Measurements from ENCODE around the gene TWIST1.

The TWIST1 gene

DNA sequence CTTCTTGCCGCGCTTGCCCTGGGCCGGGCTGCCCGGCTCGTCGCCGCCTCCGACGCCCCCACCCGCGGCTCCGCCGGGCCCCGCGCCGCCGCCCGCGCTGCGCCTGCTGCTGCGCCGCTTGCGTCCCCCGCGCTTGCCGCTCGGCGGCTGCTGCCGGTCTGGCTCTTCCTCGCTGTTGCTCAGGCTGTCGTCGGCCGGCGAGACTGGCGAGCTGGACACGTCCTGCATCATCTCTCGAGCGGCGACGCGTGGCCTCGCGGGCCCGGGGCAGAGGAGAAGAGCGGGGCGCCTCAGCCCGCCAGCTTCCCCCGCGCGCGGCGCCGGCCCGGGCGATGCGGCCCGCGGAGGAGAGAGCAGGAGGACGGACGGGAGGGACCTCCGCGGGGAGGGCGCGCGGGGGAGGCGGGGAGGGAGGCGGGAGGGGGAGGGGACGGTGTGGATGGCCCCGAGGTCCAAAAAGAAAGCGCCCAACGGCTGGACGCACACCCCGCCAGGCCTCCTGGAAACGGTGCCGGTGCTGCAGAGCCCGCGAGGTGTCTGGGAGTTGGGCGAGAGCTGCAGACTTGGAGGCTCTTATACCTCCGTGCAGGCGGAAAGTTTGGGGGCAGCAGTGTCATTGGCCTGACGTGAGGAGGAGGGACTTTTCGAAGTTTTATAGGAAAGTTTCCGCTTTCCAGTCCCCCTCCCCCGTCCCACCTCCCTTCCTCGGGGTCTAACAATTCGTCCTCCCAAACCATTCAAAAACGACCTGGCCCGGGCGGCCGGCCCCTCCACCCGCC, at the start of gene TWIST1:
Gene TWIST1 (minus strand): TSS at position 546 of the 779 bp plus-strand sequence. CDS start 315 bp downstream, at position 231.
- no peaks in the 10 kb centered on the region for H3K36me3 ChIP-seq
- peaks cover 0 to 42% of the 10 kb centered on the region in 2 donors for H3K27me3 ChIP-seq
- TF ChIP-seq CTCF (IDR thresholded peaks at IDR 0.05): peak in 1 of 2 experiments; percentile 9
- peak; percentile 37 to 73 for DNase-seq
- intact Hi-C loops (cut with DNase I; ENCODE audit: low total_unique reads): no loop called here
- peak within 1 kb of the TSS; percentile 64 to 65 for H3K27ac ChIP-seq
- H3K9me3 ChIP-seq: no peaks in the 10 kb centered on the region
- peaks cover 0 to 25% (median 17%) of the 10 kb centered on the region in 4 donors for H3K4me1 ChIP-seq
- peak within 1 kb of the TSS; percentile 63 to 66 for H3K4me3 ChIP-seq

- Histone ChIP-seq H3K27me3 (no peaks in the 10 kb centered on the region), H3K27ac (no peak overlapping the region), H3K4me3 (no peak overlapping the region), H3K9me3 (no peaks in the 10 kb centered on the region), H3K36me3 (no peaks in the 10 kb centered on the region), H3K4me1 (no peaks in the 10 kb centered on the region)
- no peak for TF ChIP-seq CTCF (IDR thresholded peaks at IDR 0.05)
- DNase-seq: no peak
- intact Hi-C loops (cut with DNase I; ENCODE audit: low total_unique reads): no loop called here
These were observed 44.2 kb upstream of the TWIST1 start for GRCh38 chr7:19161671-19162070.

GRCh38 chr7:19146699-19147098, 29.3 kb upstream of the TWIST1 start:
- intact Hi-C loops (cut with DNase I; ENCODE audit: low total_unique reads): no loop called here
- H3K9me3 ChIP-seq: no peaks in the 10 kb centered on the region
- no peaks in the 10 kb centered on the region for H3K36me3 ChIP-seq
- H3K4me1 ChIP-seq: peaks cover 0 to 23% (median 17%) of the 10 kb centered on the region in 4 donors
- TF ChIP-seq CTCF (IDR thresholded peaks at IDR 0.05): no peak
- peaks cover 0 to 45% of the 10 kb centered on the region in 2 donors for H3K27me3 ChIP-seq
- no peak overlapping the region for H3K27ac ChIP-seq
- no peak for DNase-seq
- no peak overlapping the region for H3K4me3 ChIP-seq

- intact Hi-C loops (cut with DNase I; ENCODE audit: low total_unique reads): no loop called here
- no peak for TF ChIP-seq CTCF (IDR thresholded peaks at IDR 0.05)
These were observed 28.1 kb upstream of the TWIST1 start for GRCh38 chr7:19145434-19146115.

DNA sequence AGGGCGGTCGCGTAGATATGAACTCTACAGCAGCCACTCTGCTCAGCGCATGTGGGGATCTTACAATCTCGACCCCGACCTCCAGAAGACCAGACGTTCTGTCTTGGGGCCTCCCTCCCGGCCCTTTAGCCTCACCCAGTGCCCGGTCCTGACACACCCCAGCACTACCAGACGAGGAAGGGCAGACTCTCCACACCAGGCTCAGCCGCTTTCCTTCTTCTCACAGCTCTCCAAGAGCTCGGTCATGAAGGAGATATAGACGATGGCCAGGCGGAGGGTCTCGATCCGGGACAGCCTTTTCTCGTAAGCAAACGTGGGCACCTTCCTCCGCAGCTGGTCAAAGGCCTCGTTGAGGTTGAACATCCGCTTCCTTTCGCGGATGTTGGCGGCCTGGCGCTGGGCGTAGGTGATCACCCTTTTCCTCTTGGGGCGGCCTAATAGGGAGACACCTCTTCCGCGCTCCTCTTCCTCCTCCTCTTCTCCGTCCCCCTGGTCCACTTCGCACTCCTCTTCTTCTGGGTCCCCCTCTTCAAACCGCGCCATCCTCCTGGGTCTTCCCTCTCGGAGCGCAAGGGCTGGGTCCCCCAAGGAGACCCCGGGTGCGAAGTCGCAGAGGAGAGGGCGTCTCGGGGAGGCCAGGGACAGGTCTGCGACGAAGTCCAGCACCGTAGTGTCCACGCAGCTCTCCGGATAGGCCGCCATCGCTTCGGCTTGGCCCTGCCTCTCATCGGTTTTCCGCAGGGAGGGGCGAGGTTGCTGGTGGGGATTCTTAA, 27.4 kb upstream of the TWIST1 start, which contains the start of gene FERD3L:
Gene FERD3L (minus strand): TSS at position 761 of the 773 bp plus-strand sequence. CDS start 59 bp downstream, at position 702.
- H3K9me3 ChIP-seq: no peaks in the 10 kb centered on the region
- H3K27ac ChIP-seq: no peak within 1 kb of the TSS
- intact Hi-C loops (cut with DNase I; ENCODE audit: low total_unique reads): no loop called here
- H3K4me3 ChIP-seq: peak within 1 kb of the TSS; percentile 1 to 33
- H3K36me3 ChIP-seq: no peaks in the 10 kb centered on the region
- peaks cover 0 to 23% (median 17%) of the 10 kb centered on the region in 4 donors for H3K4me1 ChIP-seq
- no peak for DNase-seq
- no peak for TF ChIP-seq CTCF (IDR thresholded peaks at IDR 0.05)
- peaks cover 0 to 48% of the 10 kb centered on the region in 2 donors for H3K27me3 ChIP-seq

More at GRCh38 chr7:19145434-19146115, 28.1 kb upstream of the TWIST1 start:
- DNase-seq: no peak
- peaks cover 0 to 48% of the 10 kb centered on the region in 2 donors for H3K27me3 ChIP-seq
- H3K9me3 ChIP-seq: no peaks in the 10 kb centered on the region
- peaks cover 0 to 23% (median 17%) of the 10 kb centered on the region in 4 donors for H3K4me1 ChIP-seq
- no peaks in the 10 kb centered on the region for H3K36me3 ChIP-seq
- H3K27ac ChIP-seq: no peak overlapping the region
- peak overlapping the region in 1 of 2 donors; percentile 33 for H3K4me3 ChIP-seq
